Gastroesophageal sphincter (tissue), 4 donors: Measurements from ENCODE around the gene F10. TPM values are rescaled to one million over a fixed set of nuclear protein-coding genes. Genes with fewer than 3 reads are reported as not detected.

Experiments used
- ATAC-seq: fragments of 150-250 bp; one replicate; pipeline ENCODE4 v1.9.1; 2016; ENCODE audit warnings: mild to moderate bottlenecking, moderate library complexity
- H3K27ac ChIP-seq, 4 donors: fragments of 200-600 bp; sonication (generic) in 3 of 4; 1 replicate in 3 of 4; 2 replicates in 1 of 4; pipeline ENCODE4 v1.5.1; 2016 to 2019
- H3K27me3 ChIP-seq: fragments of 200-600 bp; sonication (generic); one replicate; pipeline ENCODE4 v1.5.1; 2019
- H3K36me3 ChIP-seq, 2 donors: fragments of 200-600 bp; sonication (generic); one replicate each; pipeline ENCODE4 v1.5.1; 2019; ENCODE audit warnings: control low read depth in 1 of 2
- H3K4me1 ChIP-seq, 3 donors: fragments of 200-600 bp; sonication (generic); 1 replicate in 2 of 3; 2 replicates in 1 of 3; pipeline ENCODE4 v1.5.1; 2016 to 2019; ENCODE audit warnings: control low read depth in 2 of 3
- H3K4me3 ChIP-seq, 2 donors: fragments of 200-600 bp; sonication (generic); one replicate each; pipeline ENCODE4 v1.5.1; 2019; ENCODE audit warnings: mild to moderate bottlenecking in 1 of 2, moderate library complexity in 1 of 2
- H3K9me3 ChIP-seq, 3 donors: fragments of 200-600 bp; sonication (generic); one replicate each; pipeline ENCODE4 v1.5.1; 2017 to 2019; ENCODE audit warnings: control low read depth in 2 of 3
- EP300 ChIP-seq: sonication (generic); formaldehyde crosslinking; IDR thresholded peaks from one replicate; pipeline ENCODE4 v1.6.1; 2017; ENCODE audit warnings: antibody characterized with exemption, mild to moderate bottlenecking
- POLR2A ChIP-seq, 2 donors: fragments of 450-650 bp; IDR thresholded peaks; one replicate each; pipeline ENCODE4 v1.6.1; 2017; ENCODE audit warnings: antibody characterized with exemption in 2 of 2, mild to moderate bottlenecking in 2 of 2, moderate library complexity in 1 of 2
- POLR2AphosphoS5 ChIP-seq: sonication (generic); formaldehyde crosslinking; IDR thresholded peaks from one replicate; pipeline ENCODE4 v1.6.1; 2017; ENCODE audit warnings: antibody characterized with exemption
- WGBS, 2 donors: methylation state at CpG; one replicate each; pipeline ENCODE4 v1.1.5; 2018; ENCODE audit warnings: low coverage in 1 of 2; 5-methylcytosine and 5-hydroxymethylcytosine counted together
- total RNA-seq, 4 donors: library from RNA; depleted of rRNA; stranded (reverse); fragments of >200 nt; gene quantifications; one replicate each; pipeline ENCODE4 v1.1.0, GENCODE V29; 2016
- TF ChIP-seq, protein P1 (sequence below), 4 experiments: fragments of 200-600 bp in 2 of 4; fragments of 450-650 bp in 2 of 4; sonication (generic) in 1 of 4; IDR thresholded peaks; one replicate each; pipeline ENCODE4 v1.5.1; 2017 to 2019; ENCODE audit warnings: antibody characterized with exemption in 4 of 4, mild to moderate bottlenecking in 2 of 4, moderate library complexity in 2 of 4

F10 gene
- total RNA-seq, 4 donors from 2014 or later = 6.9 to 51.7 (median 12.0) TPM

DNA sequence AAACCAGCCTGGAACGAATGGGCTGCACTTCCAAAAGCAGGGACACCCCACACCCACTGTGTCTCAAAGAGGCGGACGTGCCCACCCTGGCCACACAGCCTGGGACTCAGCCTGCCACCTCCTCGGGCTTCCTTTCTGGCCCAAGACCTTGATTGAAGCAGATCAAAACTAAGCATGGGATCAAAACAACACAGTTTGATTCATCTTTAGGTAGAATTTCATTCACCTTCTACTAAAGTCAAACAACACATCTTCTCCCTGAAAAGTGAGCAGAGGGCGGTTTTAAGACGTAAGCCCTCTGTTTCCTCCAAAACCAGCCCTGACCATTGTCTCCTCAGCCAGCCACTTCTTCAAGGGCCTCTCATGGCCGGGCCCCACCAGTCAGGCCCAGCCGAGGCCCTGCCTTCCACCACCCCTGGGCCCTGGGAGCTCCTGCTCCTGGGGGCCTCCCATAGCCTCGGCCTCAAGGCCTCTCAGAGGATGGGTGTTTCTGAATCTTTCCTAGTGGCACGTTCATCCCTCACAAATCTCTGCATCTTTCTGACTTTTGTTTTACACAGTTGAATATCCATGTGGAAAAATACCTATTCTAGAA is 6.3 kb upstream of the F10 start:
- Histone ChIP-seq H3K9me3 (no peaks in the 10 kb centered on the region), H3K36me3 (no peaks in the 10 kb centered on the region), H3K4me1 (no peaks in the 10 kb centered on the region), H3K27ac (no peak overlapping the region), H3K27me3 (peaks cover 44% of the 10 kb centered on the region), H3K4me3 (no peak overlapping the region)
- no peak for ATAC-seq
- 67% methylated on average over 3 of the region's 10 CpGs; no CpG with 5 or more reads in 1 of the 2 donors for WGBS, 2 donors
- TF ChIP-seq POLR2A (IDR thresholded peaks at IDR 0.05) (no peak), EP300 (no peak), POLR2AphosphoS5 (no peak)
- TF ChIP-seq, protein P1, sequence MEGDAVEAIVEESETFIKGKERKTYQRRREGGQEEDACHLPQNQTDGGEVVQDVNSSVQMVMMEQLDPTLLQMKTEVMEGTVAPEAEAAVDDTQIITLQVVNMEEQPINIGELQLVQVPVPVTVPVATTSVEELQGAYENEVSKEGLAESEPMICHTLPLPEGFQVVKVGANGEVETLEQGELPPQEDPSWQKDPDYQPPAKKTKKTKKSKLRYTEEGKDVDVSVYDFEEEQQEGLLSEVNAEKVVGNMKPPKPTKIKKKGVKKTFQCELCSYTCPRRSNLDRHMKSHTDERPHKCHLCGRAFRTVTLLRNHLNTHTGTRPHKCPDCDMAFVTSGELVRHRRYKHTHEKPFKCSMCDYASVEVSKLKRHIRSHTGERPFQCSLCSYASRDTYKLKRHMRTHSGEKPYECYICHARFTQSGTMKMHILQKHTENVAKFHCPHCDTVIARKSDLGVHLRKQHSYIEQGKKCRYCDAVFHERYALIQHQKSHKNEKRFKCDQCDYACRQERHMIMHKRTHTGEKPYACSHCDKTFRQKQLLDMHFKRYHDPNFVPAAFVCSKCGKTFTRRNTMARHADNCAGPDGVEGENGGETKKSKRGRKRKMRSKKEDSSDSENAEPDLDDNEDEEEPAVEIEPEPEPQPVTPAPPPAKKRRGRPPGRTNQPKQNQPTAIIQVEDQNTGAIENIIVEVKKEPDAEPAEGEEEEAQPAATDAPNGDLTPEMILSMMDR (IDR thresholded peaks at IDR 0.05) = no peak

DNA sequence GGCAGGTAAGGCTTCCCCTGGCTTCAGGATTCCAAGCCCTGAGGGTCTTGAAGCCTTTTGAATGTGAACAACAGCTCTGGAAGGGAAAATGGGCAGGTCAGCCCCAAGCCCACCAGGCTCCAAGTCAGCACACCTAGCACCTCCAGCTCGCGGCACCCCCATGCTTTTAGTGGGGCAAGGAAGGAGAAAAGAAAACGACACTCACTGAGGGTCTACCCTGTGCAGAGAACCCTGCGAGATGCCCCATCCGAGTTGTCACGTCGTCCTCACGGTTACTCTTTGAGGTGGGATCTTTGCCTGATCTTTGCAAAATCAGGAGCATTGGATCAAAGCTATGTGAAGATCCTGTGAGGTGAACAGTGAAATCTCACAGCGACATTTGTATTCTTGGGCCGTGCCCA is 5.7 kb upstream of the F10 start:
- peaks cover 0 to 3% (median 0%) of the 10 kb centered on the region in 3 donors for H3K4me1 ChIP-seq
- 80 to 89% methylated on average over 2 to 10 of the region's 10 CpGs for WGBS, 2 donors

DNA sequence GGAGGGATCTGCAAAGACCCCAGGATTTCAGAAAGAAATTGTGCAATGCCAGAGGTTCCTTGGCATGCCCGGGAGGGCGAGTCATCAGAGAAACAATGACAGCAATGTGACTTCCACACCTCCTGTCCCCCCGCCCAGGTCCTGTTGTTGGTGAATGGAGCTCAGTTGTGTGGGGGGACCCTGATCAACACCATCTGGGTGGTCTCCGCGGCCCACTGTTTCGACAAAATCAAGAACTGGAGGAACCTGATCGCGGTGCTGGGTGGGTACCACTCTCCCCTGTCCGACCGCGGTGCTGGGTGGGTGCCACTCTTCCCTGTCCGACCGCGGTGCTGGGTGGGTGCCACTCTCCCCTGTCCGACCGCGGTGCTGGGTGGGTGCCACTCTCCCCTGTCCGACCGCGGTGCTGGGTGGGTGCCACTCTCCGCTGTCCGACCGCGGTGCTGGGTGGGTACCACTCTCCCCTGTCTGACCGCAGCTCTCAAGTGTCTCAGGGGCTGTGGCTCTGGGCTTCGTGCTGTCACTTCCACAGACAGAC is 5.2 kb upstream of the F10 start:
- Histone ChIP-seq H3K27me3 (peaks cover 37% of the 10 kb centered on the region), H3K4me3 (no peak overlapping the region), H3K27ac (no peak overlapping the region), H3K36me3 (no peaks in the 10 kb centered on the region), H3K9me3 (no peaks in the 10 kb centered on the region), H3K4me1 (peaks cover 0 to 7% (median 0%) of the 10 kb centered on the region in 3 donors)
- TF ChIP-seq POLR2A (IDR thresholded peaks at IDR 0.05) = no peak
- TF ChIP-seq, protein P1 (IDR thresholded peaks at IDR 0.05) = no peak
- no peak for TF ChIP-seq EP300
- no peak for TF ChIP-seq POLR2AphosphoS5
- ATAC-seq = no peak
- 60 to 91% methylated on average over 2 to 8 of the region's 26 CpGs for WGBS, 2 donors

More for the DNA sequence above, 5.7 kb upstream of the F10 start:
- TF ChIP-seq, protein P1 (IDR thresholded peaks at IDR 0.05) = no peak
- TF ChIP-seq POLR2A (IDR thresholded peaks at IDR 0.05) (no peak), POLR2AphosphoS5 (no peak), EP300 (no peak)
- Histone ChIP-seq H3K9me3 (no peaks in the 10 kb centered on the region), H3K4me3 (no peak overlapping the region), H3K27me3 (peaks cover 42% of the 10 kb centered on the region), H3K27ac (no peak overlapping the region), H3K36me3 (no peaks in the 10 kb centered on the region)
- no peak for ATAC-seq

DNA sequence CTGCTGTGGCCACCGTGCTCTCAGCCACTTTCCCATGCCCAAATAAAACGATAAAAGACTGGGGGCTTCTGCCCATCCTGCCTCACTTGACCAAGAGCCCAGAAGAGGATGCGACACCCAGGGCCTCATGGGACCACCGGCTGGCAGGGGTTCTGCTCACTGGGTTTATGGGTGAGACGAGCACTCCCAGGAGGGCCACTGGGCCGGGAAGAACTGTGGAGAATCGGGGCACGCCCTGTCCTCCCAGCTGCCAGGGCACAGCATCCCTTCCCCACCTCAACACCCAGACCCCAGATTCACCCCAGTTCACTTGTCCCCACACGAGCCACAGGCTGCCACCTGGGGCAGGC is 4.7 kb upstream of the F10 start:
- Histone ChIP-seq H3K4me1 (peaks cover 0 to 11% (median 0%) of the 10 kb centered on the region in 3 donors), H3K27ac (no peak overlapping the region), H3K4me3 (no peak overlapping the region), H3K27me3 (peaks cover 35% of the 10 kb centered on the region), H3K9me3 (no peaks in the 10 kb centered on the region), H3K36me3 (no peaks in the 10 kb centered on the region)
- WGBS, 2 donors = no CpG with 5 or more reads among the region's 9 CpGs
- ATAC-seq = no peak
- TF ChIP-seq EP300 (no peak), POLR2A (IDR thresholded peaks at IDR 0.05) (no peak), POLR2AphosphoS5 (no peak)
- TF ChIP-seq, protein P1 (IDR thresholded peaks at IDR 0.05) = no peak
